IMR-90 (cell line): Measurements from ENCODE around the gene MAPKAP1. TPM values are rescaled to one million over a fixed set of nuclear protein-coding genes. Genes with fewer than 3 reads are reported as not detected.
A peak's percentile ranks its signal among the peaks of the same experiment; 100 is the strongest.

Experiments used
- ATAC-seq: fragments of 200-7000 bp; cut with Tn5 transposase; 2 replicates; pipeline ENCODE4 v1.9.1; 2020; ENCODE audit warnings: low read depth, mild to moderate bottlenecking, moderate library complexity
- BruUV-seq: library from RNA; stranded (reverse); fragments of 400-500 nt; replicated peaks from 2 replicates; lab custom pipeline; 2021; lab: Mats Ljungman, UMichigan
- CTCF ChIA-PET: fragments of 300-600 bp; formaldehyde crosslinking; extraction: SDS; loops from one replicate; lab custom pipeline; 2021; ENCODE audit warnings: antibody characterized with exemption; lab: Yijun Ruan, JAX
- POLR2A ChIA-PET: fragments of 300-600 bp; sonication (Branson Sonifier 250); formaldehyde crosslinking; loops from one replicate; lab custom pipeline; 2022; ENCODE audit warnings: antibody characterized with exemption; ENCODE audit not compliant: unreplicated experiment; lab: Charles Lee
- DNase-seq: peaks from one replicate; pipeline ENCODE4 v3.0.0; 2013
- H2AFZ ChIP-seq: replicated peaks from 2 replicates; pipeline ENCODE3; 2013; ENCODE audit warnings: low read length, mild to moderate bottlenecking; ENCODE audit not compliant: poor library complexity
- H2AK5ac ChIP-seq: 2 replicates; pipeline ENCODE4 v1.6.1; 2013; ENCODE audit warnings: low read depth, low read length, inconsistent platforms
- H2AK9ac ChIP-seq: replicated peaks from 2 replicates; pipeline ENCODE3; 2013; ENCODE audit warnings: mild to moderate bottlenecking, low read depth, low read length, moderate library complexity; ENCODE audit not compliant: poor library complexity
- H2BK120ac ChIP-seq: 2 replicates; pipeline ENCODE4 v1.6.1; 2013; ENCODE audit warnings: low read depth, low read length, inconsistent platforms
- H2BK15ac ChIP-seq: 3 replicates; pipeline ENCODE4 v1.6.1; 2013; ENCODE audit warnings: low read depth, low read length, inconsistent platforms
- H2BK20ac ChIP-seq: 2 replicates; pipeline ENCODE4 v1.6.1; 2013; ENCODE audit warnings: low read depth, mild to moderate bottlenecking, inconsistent platforms, low read length, moderate library complexity
- H2BK5ac ChIP-seq: 2 replicates; pipeline ENCODE4 v1.6.1; 2013; ENCODE audit warnings: mild to moderate bottlenecking, low read depth, low read length, inconsistent platforms; ENCODE audit not compliant: poor library complexity, severe bottlenecking
- H3K14ac ChIP-seq: replicated peaks from 2 replicates; pipeline ENCODE4 v1.6.1; 2013; ENCODE audit warnings: low read depth, low read length, inconsistent platforms
- H3K18ac ChIP-seq: 2 replicates; pipeline ENCODE4 v1.6.1; 2013; ENCODE audit warnings: low read depth, low read length, control low read depth
- H3K23ac ChIP-seq: 2 replicates; pipeline ENCODE4 v1.6.1; 2013; ENCODE audit warnings: low read depth, low read length, inconsistent platforms
- H3K27ac ChIP-seq: 2 replicates; pipeline ENCODE4 v1.5.1; 2013; ENCODE audit warnings: mild to moderate bottlenecking, control low read depth, low read length; ENCODE audit not compliant: insufficient read depth
- H3K27me3 ChIP-seq: 2 replicates; pipeline ENCODE4 v1.6.1; 2013; ENCODE audit warnings: low read length; ENCODE audit not compliant: control insufficient read depth, insufficient read depth
- H3K36me3 ChIP-seq: 2 replicates; pipeline ENCODE4 v1.6.1; 2013; ENCODE audit warnings: low read length, mixed read lengths; ENCODE audit not compliant: control insufficient read depth, insufficient read depth
- H3K4ac ChIP-seq: 2 replicates; pipeline ENCODE4 v1.6.1; 2013; ENCODE audit warnings: low read depth, low read length, inconsistent platforms
- H3K4me1 ChIP-seq: 2 replicates; pipeline ENCODE4 v1.6.1; 2013; ENCODE audit warnings: low read length, mixed read lengths; ENCODE audit not compliant: control insufficient read depth, insufficient read depth
- H3K4me2 ChIP-seq: 2 replicates; pipeline ENCODE4 v1.6.1; 2013; ENCODE audit warnings: low read depth, mild to moderate bottlenecking, control low read depth, low read length, moderate library complexity
- H3K4me3 ChIP-seq: 2 replicates; pipeline ENCODE4 v1.5.1; 2013; ENCODE audit warnings: low read depth, mild to moderate bottlenecking, control low read depth, low read length, moderate library complexity; ENCODE audit not compliant: insufficient read depth
- H3K56ac ChIP-seq: 2 replicates; pipeline ENCODE4 v1.6.1; 2013; ENCODE audit warnings: low read length, inconsistent platforms; ENCODE audit not compliant: insufficient read depth; ENCODE audit errors: extremely low read depth
- H3K79me1 ChIP-seq, 2 experiments: 2 replicates each; pipeline ENCODE4 v1.6.1; 2013; ENCODE audit warnings: low read length in 2 of 2, inconsistent platforms in 1 of 2, low read depth in 1 of 2
- H3K9ac ChIP-seq: 2 replicates; pipeline ENCODE4 v1.6.1; 2013; ENCODE audit warnings: low read depth, low read length, control low read depth
- H3K9me1 ChIP-seq: 2 replicates; pipeline ENCODE4 v1.6.1; 2013; ENCODE audit warnings: low read length, inconsistent platforms; ENCODE audit not compliant: insufficient read depth
- H3K9me3 ChIP-seq: 2 replicates; pipeline ENCODE4 v1.6.1; 2013; ENCODE audit warnings: low read length; ENCODE audit not compliant: control insufficient read depth, insufficient read depth
- H4K20me1 ChIP-seq: 2 replicates; pipeline ENCODE4 v1.6.1; 2013; ENCODE audit warnings: low read length, inconsistent platforms; ENCODE audit not compliant: insufficient read depth
- H4K5ac ChIP-seq: 2 replicates; pipeline ENCODE4 v1.6.1; 2013; ENCODE audit warnings: mild to moderate bottlenecking, low read depth, low read length, control low read depth
- H4K8ac ChIP-seq, 2 experiments: 2 replicates each; pipeline ENCODE4 v1.6.1; 2013; ENCODE audit warnings: low read depth in 2 of 2, low read length in 2 of 2, control low read depth in 1 of 2, inconsistent platforms in 1 of 2
- H4K91ac ChIP-seq: 2 replicates; pipeline ENCODE4 v1.6.1; 2013; ENCODE audit warnings: low read depth, low read length, inconsistent platforms; ENCODE audit not compliant: insufficient read depth
- CHD1 ChIP-seq: IDR thresholded peaks from 2 replicates; pipeline ENCODE4 v1.6.1; 2012; ENCODE audit warnings: low read depth, low read length, improper control_type of control experiment
- FOS ChIP-seq: fragments of 150-350 bp; IDR thresholded peaks from 2 replicates; pipeline ENCODE4 v1.6.1; 2016; ENCODE audit warnings: low read depth, low read length
- MAFK ChIP-seq: IDR thresholded peaks from 2 replicates; pipeline ENCODE4 v1.6.1; 2012; ENCODE audit warnings: low read depth, low read length, improper control_type of control experiment
- MXI1 ChIP-seq: IDR thresholded peaks from 2 replicates; pipeline ENCODE4 v1.6.1; 2012; ENCODE audit warnings: low read depth, mild to moderate bottlenecking, low read length, moderate library complexity, borderline replicate concordance
- NFE2L2 ChIP-seq: fragments of 150-350 bp; IDR thresholded peaks from 2 replicates; pipeline ENCODE4 v1.6.1; 2016; ENCODE audit warnings: low read depth, mild to moderate bottlenecking, low read length
- RAD21 ChIP-seq: IDR thresholded peaks from 2 replicates; pipeline ENCODE4 v1.6.1; 2012; ENCODE audit warnings: low read length, improper control_type of control experiment
- RCOR1 ChIP-seq: IDR thresholded peaks from 2 replicates; pipeline ENCODE4 v1.6.1; 2012; ENCODE audit warnings: mild to moderate bottlenecking, low read length, improper control_type of control experiment; ENCODE audit not compliant: insufficient replicate concordance
- dilution Hi-C: fragments of 300-500 bp; cut with HindIII; formaldehyde crosslinking; loops from one replicate; pipeline ENCODE4 v1.14.3; 2018; ENCODE audit warnings: low sequenced_read_pairs; ENCODE audit not compliant: unreplicated experiment
- in situ Hi-C: fragments of 300-500 bp; cut with MboI; formaldehyde crosslinking; loops from 3 replicates; pipeline ENCODE4 v1.14.3; 2019; ENCODE audit warnings: low sequenced_read_pairs, inconsistent platforms, mixed read lengths
- intact Hi-C: fragments of 100-400 bp; cut with micrococcal nuclease; formaldehyde crosslinking; loops from 2 replicates; pipeline ENCODE4 v1.10.0; 2022
- polyA plus RNA-seq, 3 experiments: library from polyadenylated mRNA; depleted of rRNA; stranded (reverse); fragments of >200 nt; gene quantifications; 2 replicates each; pipeline ENCODE4 v1.2.3, GENCODE V29; 2012; ENCODE audit warnings: low replicate concordance in 1 of 3
- total RNA-seq: library from RNA; depleted of rRNA; stranded (reverse); fragments of >200 nt; gene quantifications from 2 replicates; pipeline ENCODE4 v1.2.3, GENCODE V29; 2012
- TF ChIP-seq, protein P1 (sequence below): fragments of 150-350 bp; IDR thresholded peaks from 2 replicates; pipeline ENCODE4 v1.6.1; 2016; ENCODE audit warnings: low read depth, mild to moderate bottlenecking, low read length, moderate library complexity, borderline replicate concordance

MAPKAP1 gene
- total and polyA plus RNA-seq, 2 of the 4 experiments (the other 2 are of a cell fraction), result 87.2 to 158 TPM

DNA sequence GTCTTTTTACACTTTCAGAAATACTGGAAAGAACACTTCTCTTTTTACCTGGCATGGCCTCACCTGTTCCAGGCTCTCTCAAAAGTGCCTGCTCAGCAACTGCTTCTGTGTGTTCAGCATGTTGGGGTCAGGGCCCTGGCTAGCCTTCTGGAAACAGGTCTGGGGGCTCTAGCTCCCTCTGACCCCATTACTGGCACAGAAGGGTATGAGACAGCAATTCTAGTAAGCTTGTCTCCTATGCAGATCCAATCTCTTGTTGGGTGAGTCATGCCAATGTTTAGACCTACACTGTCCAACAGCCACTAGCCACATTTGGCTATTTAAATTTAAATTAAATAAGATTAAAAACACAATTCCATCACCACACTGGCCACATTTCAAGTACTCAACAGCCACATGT, 80.8 kb downstream of the MAPKAP1 start:
- no peak overlapping the region for H3K56ac ChIP-seq
- H3K23ac ChIP-seq, result no peak overlapping the region
- no peak overlapping the region for H3K4me3 ChIP-seq
- intact Hi-C loops (no loop called here), in situ Hi-C loops (no loop called here), dilution Hi-C loops (no loop called here)
- no peak overlapping the region for H3K9ac ChIP-seq
- no peak overlapping the region for H2AK9ac ChIP-seq
- no peaks in the 10 kb centered on the region for H3K9me3 ChIP-seq
- H3K4me2 ChIP-seq, result peak overlapping the region; percentile 59
- peaks cover 33 to 55% of the 10 kb centered on the region in 2 experiments for H3K79me1 ChIP-seq
- H4K91ac ChIP-seq, result no peak overlapping the region
- BruUV-seq, result no TSS peak
- H3K4me1 ChIP-seq, result peaks cover 4% of the 10 kb centered on the region
- peak; percentile 92 for ATAC-seq
- H2AK5ac ChIP-seq, result no peak overlapping the region
- H3K27me3 ChIP-seq, result no peaks in the 10 kb centered on the region
- no peak overlapping the region for H4K5ac ChIP-seq
- no peak overlapping the region for H3K27ac ChIP-seq
- H3K4ac ChIP-seq, result no peak overlapping the region
- H3K18ac ChIP-seq, result no peak overlapping the region
- no peak overlapping the region for H3K14ac ChIP-seq
- H3K36me3 ChIP-seq, result no peaks in the 10 kb centered on the region
- H2BK20ac ChIP-seq, result no peak overlapping the region
- POLR2A ChIA-PET, result no interaction called here
- H2BK120ac ChIP-seq, result no peak overlapping the region
- no peak overlapping the region for H2AFZ ChIP-seq
- peak overlapping the region in 1 of 2 experiments; percentile 30; a peak in 1 of 4 replicates for H4K8ac ChIP-seq
- DNase-seq, result peak; percentile 74
- CTCF ChIA-PET, result no interaction called here
- peaks cover 4% of the 10 kb centered on the region; the same call in 1 of the 2 replicates for H3K9me1 ChIP-seq
- no peak for TF ChIP-seq CHD1
- no peak for TF ChIP-seq RCOR1
- TF ChIP-seq RAD21, result no peak
- peak; percentile 64; the same call in 1 of the 2 replicates for TF ChIP-seq NFE2L2
- peak; percentile 64 for TF ChIP-seq MAFK
- TF ChIP-seq MXI1, result no peak
- TF ChIP-seq FOS, result peak; percentile 70; the same call in 1 of the 2 replicates
- TF ChIP-seq, protein P1, sequence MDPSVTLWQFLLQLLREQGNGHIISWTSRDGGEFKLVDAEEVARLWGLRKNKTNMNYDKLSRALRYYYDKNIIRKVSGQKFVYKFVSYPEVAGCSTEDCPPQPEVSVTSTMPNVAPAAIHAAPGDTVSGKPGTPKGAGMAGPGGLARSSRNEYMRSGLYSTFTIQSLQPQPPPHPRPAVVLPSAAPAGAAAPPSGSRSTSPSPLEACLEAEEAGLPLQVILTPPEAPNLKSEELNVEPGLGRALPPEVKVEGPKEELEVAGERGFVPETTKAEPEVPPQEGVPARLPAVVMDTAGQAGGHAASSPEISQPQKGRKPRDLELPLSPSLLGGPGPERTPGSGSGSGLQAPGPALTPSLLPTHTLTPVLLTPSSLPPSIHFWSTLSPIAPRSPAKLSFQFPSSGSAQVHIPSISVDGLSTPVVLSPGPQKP, result no peak
- H4K20me1 ChIP-seq, result peaks cover 33% of the 10 kb centered on the region
- H2BK15ac ChIP-seq, result no peak overlapping the region
- peak overlapping the region; percentile 53 for H2BK5ac ChIP-seq
